D721Med (cell line): ENCODE results near the gene TRDMT1.

Experiments used
- DNase-seq: peaks from one replicate; pipeline ENCODE4 v3.0.0; 2011; ENCODE audit warnings: low spot score; ENCODE audit not compliant: insufficient read length
- FAIRE-seq: peaks from 2 replicates; lab custom pipeline; 2011; peaks lifted over from hg19 to GRCh38; lab: Jason Lieb, UNC
- TF ChIP-seq, protein P1 (sequence below): IDR thresholded peaks from 2 replicates; pipeline ENCODE4 v1.5.1; 2012; ENCODE audit warnings: mild to moderate bottlenecking, control low read depth; ENCODE audit not compliant: insufficient read depth; ENCODE audit errors: missing control alignments

Gene TRDMT1

DNA sequence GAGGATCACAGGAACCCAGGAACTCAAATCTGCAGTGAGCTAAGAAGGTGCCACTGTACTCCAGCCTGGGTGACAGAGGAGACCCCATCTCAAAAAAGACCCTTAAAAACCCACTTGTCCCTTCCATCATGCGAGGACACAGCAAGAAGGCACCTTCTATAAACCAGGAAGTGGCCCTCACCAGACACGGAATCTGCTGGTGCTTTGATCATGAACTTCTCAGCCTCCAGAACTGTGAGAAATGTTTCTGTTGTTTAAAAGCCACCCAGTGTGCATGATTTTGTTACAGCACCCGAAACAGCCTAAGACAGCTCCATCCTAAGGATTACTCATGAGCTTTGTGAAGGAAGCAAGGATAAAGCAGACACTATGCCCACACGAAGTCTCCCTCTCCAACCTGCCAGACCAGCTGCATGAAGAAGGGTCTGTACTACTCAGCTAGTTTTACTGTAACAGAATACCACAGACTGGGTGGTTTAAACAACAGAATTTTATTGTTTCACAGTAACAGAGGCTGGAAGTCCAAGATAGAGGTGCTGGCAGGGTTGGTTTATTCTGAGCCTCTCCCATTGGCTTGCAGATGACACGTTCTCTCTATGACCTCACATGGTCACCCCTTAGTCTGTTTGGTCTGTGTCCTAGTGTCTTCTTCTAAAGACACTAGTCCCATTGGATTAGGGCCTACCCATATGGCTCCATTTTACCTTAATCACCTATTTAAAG, 40.3 kb upstream of the TRDMT1 start:
- TF ChIP-seq, protein P1, sequence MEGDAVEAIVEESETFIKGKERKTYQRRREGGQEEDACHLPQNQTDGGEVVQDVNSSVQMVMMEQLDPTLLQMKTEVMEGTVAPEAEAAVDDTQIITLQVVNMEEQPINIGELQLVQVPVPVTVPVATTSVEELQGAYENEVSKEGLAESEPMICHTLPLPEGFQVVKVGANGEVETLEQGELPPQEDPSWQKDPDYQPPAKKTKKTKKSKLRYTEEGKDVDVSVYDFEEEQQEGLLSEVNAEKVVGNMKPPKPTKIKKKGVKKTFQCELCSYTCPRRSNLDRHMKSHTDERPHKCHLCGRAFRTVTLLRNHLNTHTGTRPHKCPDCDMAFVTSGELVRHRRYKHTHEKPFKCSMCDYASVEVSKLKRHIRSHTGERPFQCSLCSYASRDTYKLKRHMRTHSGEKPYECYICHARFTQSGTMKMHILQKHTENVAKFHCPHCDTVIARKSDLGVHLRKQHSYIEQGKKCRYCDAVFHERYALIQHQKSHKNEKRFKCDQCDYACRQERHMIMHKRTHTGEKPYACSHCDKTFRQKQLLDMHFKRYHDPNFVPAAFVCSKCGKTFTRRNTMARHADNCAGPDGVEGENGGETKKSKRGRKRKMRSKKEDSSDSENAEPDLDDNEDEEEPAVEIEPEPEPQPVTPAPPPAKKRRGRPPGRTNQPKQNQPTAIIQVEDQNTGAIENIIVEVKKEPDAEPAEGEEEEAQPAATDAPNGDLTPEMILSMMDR: no peak
- FAIRE-seq: no peak
- DNase-seq: no peak

GRCh38 chr10:17240616-17241015, 39.1 kb upstream of the TRDMT1 start:
- DNase-seq (no peak), FAIRE-seq (no peak)
- TF ChIP-seq, protein P1: no peak

- FAIRE-seq (no peak), DNase-seq (no peak)
- TF ChIP-seq, protein P1: no peak
Measured at GRCh38 chr10:17240096-17240495, 38.6 kb upstream of the TRDMT1 start.

GRCh38 chr10:17239345-17240085, 38.0 kb upstream of the TRDMT1 start:
- TF ChIP-seq, protein P1: no peak
- FAIRE-seq: no peak
- no peak for DNase-seq

DNA sequence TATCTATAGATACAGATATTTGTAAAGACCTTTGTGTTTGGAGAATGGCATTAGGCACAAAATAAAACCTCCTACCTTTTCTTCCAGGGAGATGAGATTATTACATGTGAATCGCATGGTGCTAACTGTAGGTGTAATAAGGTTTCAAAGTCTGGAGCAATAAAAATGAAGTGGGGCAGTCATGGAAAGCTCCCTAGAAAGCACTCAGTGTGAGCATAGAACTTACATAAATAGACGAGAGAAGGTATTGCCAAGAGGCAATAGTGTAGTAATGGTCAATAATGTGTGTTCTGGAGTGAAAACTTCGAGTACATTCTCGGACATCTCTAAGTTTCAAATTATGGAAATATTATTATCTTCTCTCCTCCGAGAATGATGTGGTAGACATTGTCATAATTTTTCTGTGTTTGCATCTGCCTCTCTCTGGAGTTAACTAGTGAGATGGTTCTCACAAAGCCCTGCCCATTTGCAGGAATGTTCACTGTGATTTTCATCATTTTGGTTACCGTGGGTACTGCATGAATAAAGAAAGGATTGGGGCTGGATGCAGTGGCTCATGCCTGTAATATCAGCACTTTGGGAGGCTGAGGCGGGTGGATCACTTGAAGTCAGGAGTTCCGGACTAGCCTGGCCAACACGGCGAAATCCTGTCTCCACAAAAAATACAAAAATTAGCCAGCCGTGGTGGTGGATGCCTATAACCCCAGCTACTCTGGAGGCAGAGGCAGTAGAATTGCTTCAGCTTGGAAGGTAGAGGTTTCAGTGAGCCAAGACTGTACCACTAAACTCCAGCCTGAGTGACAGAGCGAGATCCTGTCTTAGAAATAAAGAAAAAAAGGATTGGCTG, 37.2 kb upstream of the TRDMT1 start:
- FAIRE-seq: no peak
- TF ChIP-seq, protein P1: no peak
- DNase-seq: no peak

DNA sequence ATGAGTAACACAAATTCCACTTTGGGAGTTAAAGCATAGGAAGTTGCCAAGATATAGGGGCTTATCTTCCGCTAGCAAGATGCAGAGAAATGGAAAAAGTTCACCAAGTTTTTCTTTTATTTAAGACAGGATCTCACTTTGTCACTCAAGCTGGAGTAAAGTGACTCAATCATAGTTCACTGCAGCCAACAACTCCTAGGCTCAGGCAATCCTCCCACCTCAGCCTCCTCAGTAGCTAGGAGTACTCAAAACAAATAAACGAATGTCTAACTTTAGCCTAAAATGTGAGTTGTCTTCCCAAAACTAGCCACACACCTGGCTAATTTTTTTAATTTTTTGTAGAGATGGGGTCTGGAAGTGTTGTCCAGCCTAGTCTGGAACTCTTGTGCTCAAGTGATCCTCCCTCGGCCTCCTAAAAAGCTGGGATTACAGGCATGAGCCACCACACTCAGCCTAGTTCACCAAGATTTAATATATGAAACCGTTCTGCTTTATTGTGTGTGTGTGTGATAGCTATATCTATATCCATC, 36.5 kb upstream of the TRDMT1 start:
- TF ChIP-seq, protein P1: no peak
- FAIRE-seq (no peak), DNase-seq (no peak)
